K562 (cell line): ENCODE data around the gene TMEM87A. TPM values are rescaled to one million over a fixed set of nuclear protein-coding genes. Genes with fewer than 3 reads are reported as not detected.

Experiments used
- ATAC-seq: fragments of 200-7000 bp; cut with Tn5 transposase; 3 replicates; pipeline ENCODE4 v1.9.1; 2020; ENCODE audit warnings: moderate library complexity
- BruUV-seq: library from RNA; stranded (reverse); fragments of 400-500 nt; replicated peaks from 2 replicates; lab custom pipeline; 2021; lab: Mats Ljungman, UMichigan
- CTCF ChIA-PET: fragments of 300-600 bp; formaldehyde crosslinking; extraction: SDS; loops from one replicate; lab custom pipeline; 2021; ENCODE audit warnings: low intra/inter-chr PET ratio; lab: Yijun Ruan, JAX
- POLR2A ChIA-PET: fragments of 300-600, 350-650 bp; sonication (Branson Sonifier 250); formaldehyde crosslinking; extraction: SDS; loops from one replicate; lab custom pipeline; 2021; ENCODE audit warnings: antibody characterized with exemption, inconsistent platforms; lab: Yijun Ruan, JAX
- DNase-seq, 4 experiments: peaks; one replicate each; pipeline versions ENCODE4 v3.0.0 to v3.0.0-alpha.2; 2011 to 2018; ENCODE audit warnings: low spot score in 3 of 4, mixed read lengths in 3 of 4; ENCODE audit errors: extremely low read depth in 1 of 4
- FAIRE-seq: peaks from 2 replicates; lab custom pipeline; 2011; peaks lifted over from hg19 to GRCh38; lab: Jason Lieb, UNC
- H2AFZ ChIP-seq: 2 replicates; pipeline ENCODE4 v1.6.0; 2011; ENCODE audit warnings: low read depth, low read length, control low read depth, inconsistent platforms
- H3K27ac ChIP-seq: fragments of 200-600 bp; 3 replicates; pipeline ENCODE4 v1.8.0; 2011; ENCODE audit warnings: low read depth, mild to moderate bottlenecking, control low read depth, inconsistent platforms, low read length, moderate library complexity, mixed read lengths; ENCODE audit errors: extremely low read depth
- H3K27me3 ChIP-seq, 2 experiments: fragments of 300-600 bp in 1 of 2; 2 replicates in 1 of 2; 3 replicates in 1 of 2; pipeline versions ENCODE4 v1.6.0 to v1.8.0; 2011; ENCODE audit warnings: inconsistent platforms in 2 of 2, low read length in 2 of 2, mild to moderate bottlenecking in 1 of 2, mixed read lengths in 1 of 2, moderate library complexity in 1 of 2; ENCODE audit not compliant: control insufficient read depth in 2 of 2, insufficient read depth in 2 of 2
- H3K36me3 ChIP-seq: fragments of 300-600 bp; 3 replicates; pipeline ENCODE4 v1.8.0; 2011; ENCODE audit warnings: mild to moderate bottlenecking, low read length, inconsistent platforms; ENCODE audit not compliant: control insufficient read depth, insufficient read depth
- H3K4me1 ChIP-seq, 2 experiments: fragments of 200-600 bp in 1 of 2; replicated peaks in 1 of 2; 2 replicates in 1 of 2; 3 replicates in 1 of 2; pipeline versions ENCODE4 v1.5.1 to v1.8.0; 2011; ENCODE audit warnings: inconsistent platforms in 2 of 2, low read length in 2 of 2, mild to moderate bottlenecking in 1 of 2, mixed read lengths in 1 of 2, moderate library complexity in 1 of 2; ENCODE audit not compliant: control insufficient read depth in 2 of 2, insufficient read depth in 2 of 2
- H3K4me2 ChIP-seq: 2 replicates; pipeline ENCODE4 v1.6.1; 2011; ENCODE audit warnings: low read length, control low read depth, inconsistent platforms, mixed read lengths; ENCODE audit not compliant: insufficient read depth
- H3K4me3 ChIP-seq: fragments of 200-600 bp; sonication (generic), shearing (Covaris generic); 2 replicates; pipeline ENCODE4 v1.5.1; 2016; ENCODE audit warnings: control low read depth, inconsistent platforms
- H3K79me2 ChIP-seq: fragments of 200-600 bp; 3 replicates; pipeline ENCODE4 v1.8.0; 2011; ENCODE audit warnings: low read length, inconsistent platforms; ENCODE audit not compliant: control insufficient read depth, insufficient read depth
- H3K9ac ChIP-seq, 2 experiments: 2 replicates each; pipeline versions ENCODE4 v1.6.0 to v1.6.1; 2011; ENCODE audit warnings: low read depth in 2 of 2, low read length in 2 of 2, control low read depth in 1 of 2, inconsistent platforms in 1 of 2, mild to moderate bottlenecking in 1 of 2, mixed read lengths in 1 of 2; ENCODE audit not compliant: insufficient read depth in 1 of 2
- H3K9me1 ChIP-seq: one replicate; pipeline ENCODE4 v1.6.0; 2011; ENCODE audit warnings: inconsistent platforms, mild to moderate bottlenecking, low read length, moderate library complexity; ENCODE audit not compliant: control insufficient read depth, insufficient read depth
- H3K9me3 ChIP-seq: replicated peaks from 2 replicates; pipeline ENCODE4 v1.5.1; 2011; ENCODE audit warnings: low read depth, low read length, inconsistent platforms; ENCODE audit not compliant: control insufficient read depth, insufficient read depth
- H4K20me1 ChIP-seq: replicated peaks from 2 replicates; pipeline ENCODE4 v1.6.1; 2011; ENCODE audit warnings: low read length, inconsistent platforms, mixed read lengths; ENCODE audit not compliant: control insufficient read depth, insufficient read depth
- DPF2 ChIP-seq: fragments of 450-650 bp; IDR thresholded peaks from 2 replicates; pipeline ENCODE4 v1.6.1; 2016
- ERF ChIP-seq: fragments of 450-650 bp; formaldehyde crosslinking; IDR thresholded peaks from 2 replicates; pipeline ENCODE4 v1.4.0; 2020; ENCODE audit warnings: mild to moderate bottlenecking, mixed read lengths
- ETV5 ChIP-seq: sonication (generic); formaldehyde crosslinking; IDR thresholded peaks from 2 replicates; pipeline ENCODE4 v1.4.0; 2020; ENCODE audit warnings: low read depth, mild to moderate bottlenecking, missing genetic modification reagents
- HCFC1 ChIP-seq: IDR thresholded peaks from 2 replicates; pipeline ENCODE4 v1.6.1; 2012; ENCODE audit warnings: low read depth, low read length, improper control_type of control experiment
- MYC ChIP-seq, 2 experiments: fragments of 250-450 bp in 1 of 2; sonication (Bioruptor Pico) in 1 of 2; IDR thresholded peaks; 2 replicates each; pipeline versions ENCODE4 v1.5.1 to v1.6.1; 2012 to 2021; ENCODE audit warnings: low read depth in 2 of 2, borderline replicate concordance in 1 of 2, improper control_type of control experiment in 1 of 2, low read length in 1 of 2, mild to moderate bottlenecking in 1 of 2, moderate library complexity in 1 of 2
- NR2C2 ChIP-seq, 2 experiments: fragments of 200-800 bp in 1 of 2; sonication (Bioruptor generic) in 1 of 2; sonication (generic) in 1 of 2; formaldehyde crosslinking in 1 of 2; IDR thresholded peaks; 2 replicates each; pipeline versions ENCODE4 v1.6.1 to v1.8.0; 2016 to 2022; ENCODE audit warnings: mild to moderate bottlenecking in 1 of 2, missing compliant biosample characterization in 1 of 2, missing genetic modification characterization in 1 of 2, missing genetic modification reagents in 1 of 2
- POLR2AphosphoS5 ChIP-seq: IDR thresholded peaks from 2 replicates; pipeline ENCODE4 v1.6.1; 2011; ENCODE audit warnings: mild to moderate bottlenecking, low read depth, low read length, moderate library complexity; ENCODE audit not compliant: control insufficient read depth, insufficient read depth
- TARDBP ChIP-seq: fragments of 450-650 bp; IDR thresholded peaks from 2 replicates; pipeline ENCODE4 v1.6.1; 2016
- TRIM24 ChIP-seq, 2 experiments: fragments of 450-650 bp; IDR thresholded peaks; 2 replicates each; pipeline ENCODE4 v1.6.1; 2016
- ZBTB7A ChIP-seq: IDR thresholded peaks from 2 replicates; pipeline ENCODE4 v1.6.1; 2011; ENCODE audit warnings: low read depth, mild to moderate bottlenecking, low read length, moderate library complexity, borderline replicate concordance; ENCODE audit not compliant: control insufficient read depth
- ZNF436 ChIP-seq: fragments of 250-450, 450-650 bp; sonication (Bioruptor Pico); formaldehyde crosslinking; IDR thresholded peaks from 2 replicates; pipeline ENCODE4 v1.7.0; 2020; ENCODE audit warnings: mild to moderate bottlenecking
- ZNF644 ChIP-seq: fragments of 200-800 bp; sonication (Bioruptor generic); IDR thresholded peaks from 2 replicates; pipeline ENCODE4 v1.6.1; 2016; ENCODE audit warnings: low read depth, missing genetic modification characterization, missing compliant biosample characterization
- ZNF707 ChIP-seq: fragments of 250-450 bp; sonication (Bioruptor Pico); conservative IDR thresholded peaks from 2 replicates; pipeline ENCODE4 v1.8.0; 2022; ENCODE audit warnings: inconsistent platforms, mild to moderate bottlenecking, moderate library complexity
- ZNF766 ChIP-seq: fragments of 200-800 bp; sonication (Bioruptor generic); conservative IDR thresholded peaks from 2 replicates; pipeline ENCODE4 v1.6.1; 2016; ENCODE audit warnings: missing genetic modification characterization, missing compliant biosample characterization
- WGBS: fragments of 100-300 bp; shearing (Covaris generic); methylation state at CpG from one replicate; pipeline ENCODE4 v1.1.6; 2016; ENCODE audit warnings: low coverage, mixed read lengths; ENCODE audit not compliant: insufficient coverage; ENCODE audit errors: missing lambda C conversion rate; 5-methylcytosine and 5-hydroxymethylcytosine counted together
- in situ Hi-C: fragments of 300-500 bp; cut with MboI; formaldehyde crosslinking; loops from 4 replicates; pipeline ENCODE4 v1.15.0; 2018; ENCODE audit warnings: inconsistent platforms, mixed read lengths
- intact Hi-C: fragments of 100-400 bp; cut with micrococcal nuclease; formaldehyde crosslinking; loops from 2 replicates; pipeline ENCODE4 v1.14.2; 2022
- polyA plus RNA-seq, 8 experiments: library from polyadenylated mRNA; depleted of rRNA in 4 of 8; stranded (reverse) in 5 of 8; unstranded in 3 of 8; fragments of >200 nt; fragmentation: Nextera tagmentation in 2 of 8; fragmentation: Illumina TruSeq in 1 of 8; extraction: Ambion mirVana in 2 of 8; extraction: Trizol in 1 of 8; gene quantifications; 2 replicates each; pipeline versions ENCODE4 v1.2.1 to v1.2.3, GENCODE V29; 2011 to 2014; ENCODE audit warnings: inconsistent platforms in 1 of 8, missing spikeins in 1 of 8
- total RNA-seq, 7 experiments: library from RNA; depleted of rRNA in 6 of 7; stranded (reverse); fragments of >200 nt in 6 of 7; fragmentation: Illumina TruSeq in 2 of 7; extraction: Trizol in 2 of 7; gene quantifications; 2 replicates each; pipeline versions ENCODE4 v1.2.1 to v1.2.3, GENCODE V29; 2011 to 2021; ENCODE audit warnings: low replicate concordance in 1 of 7
- TF ChIP-seq, protein P1 (sequence below): IDR thresholded peaks from 2 replicates; pipeline ENCODE4 v1.6.1; 2011; ENCODE audit warnings: borderline replicate concordance, low read depth, mild to moderate bottlenecking, moderate library complexity, low read length; ENCODE audit not compliant: insufficient read depth, poor library complexity, severe bottlenecking
- TF ChIP-seq, protein P2 (sequence below): fragments of 450-650 bp; IDR thresholded peaks from 2 replicates; pipeline ENCODE4 v1.6.1; 2014; ENCODE audit warnings: low read depth, mild to moderate bottlenecking, moderate library complexity, borderline replicate concordance

The TMEM87A gene
- total and polyA plus RNA-seq, 9 of the 15 experiments (the other 6 are each of a cell fraction or from before 2014, with no cell fraction given) = 16.6 to 43.3 (median 29.6) TPM

DNA sequence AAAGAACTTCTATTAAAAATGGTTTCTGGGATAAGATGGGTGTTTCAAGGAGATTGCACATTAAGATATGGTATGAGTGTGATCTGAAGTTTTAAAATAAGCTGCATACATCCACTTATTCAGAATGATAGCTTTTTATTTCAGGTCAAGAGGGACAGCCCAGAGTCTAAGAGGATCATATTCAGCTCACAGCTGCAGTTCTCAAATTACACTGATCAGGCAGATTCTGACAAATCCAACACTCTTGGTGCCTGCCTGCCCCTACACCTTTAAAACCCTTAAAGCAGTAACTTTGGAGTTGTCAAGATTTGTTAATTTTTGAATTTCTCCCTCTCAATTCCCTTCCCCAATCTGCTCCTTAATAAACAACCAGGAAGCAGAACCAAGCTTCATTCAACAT lies 9.1 kb upstream of the TMEM87A start (continued):
- TF ChIP-seq ETV5 (CRISPR knock-in tag) (no peak), TARDBP (no peak), HCFC1 (no peak), ZNF436 (no peak), ZNF644 (tag) (no peak), ZBTB7A (no peak), TRIM24 (IDR thresholded peaks at IDR 0.05) (no peak), ZNF707 (no peak)
- TF ChIP-seq, protein P1, sequence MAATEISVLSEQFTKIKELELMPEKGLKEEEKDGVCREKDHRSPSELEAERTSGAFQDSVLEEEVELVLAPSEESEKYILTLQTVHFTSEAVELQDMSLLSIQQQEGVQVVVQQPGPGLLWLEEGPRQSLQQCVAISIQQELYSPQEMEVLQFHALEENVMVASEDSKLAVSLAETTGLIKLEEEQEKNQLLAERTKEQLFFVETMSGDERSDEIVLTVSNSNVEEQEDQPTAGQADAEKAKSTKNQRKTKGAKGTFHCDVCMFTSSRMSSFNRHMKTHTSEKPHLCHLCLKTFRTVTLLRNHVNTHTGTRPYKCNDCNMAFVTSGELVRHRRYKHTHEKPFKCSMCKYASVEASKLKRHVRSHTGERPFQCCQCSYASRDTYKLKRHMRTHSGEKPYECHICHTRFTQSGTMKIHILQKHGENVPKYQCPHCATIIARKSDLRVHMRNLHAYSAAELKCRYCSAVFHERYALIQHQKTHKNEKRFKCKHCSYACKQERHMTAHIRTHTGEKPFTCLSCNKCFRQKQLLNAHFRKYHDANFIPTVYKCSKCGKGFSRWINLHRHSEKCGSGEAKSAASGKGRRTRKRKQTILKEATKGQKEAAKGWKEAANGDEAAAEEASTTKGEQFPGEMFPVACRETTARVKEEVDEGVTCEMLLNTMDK = no peak

DNA sequence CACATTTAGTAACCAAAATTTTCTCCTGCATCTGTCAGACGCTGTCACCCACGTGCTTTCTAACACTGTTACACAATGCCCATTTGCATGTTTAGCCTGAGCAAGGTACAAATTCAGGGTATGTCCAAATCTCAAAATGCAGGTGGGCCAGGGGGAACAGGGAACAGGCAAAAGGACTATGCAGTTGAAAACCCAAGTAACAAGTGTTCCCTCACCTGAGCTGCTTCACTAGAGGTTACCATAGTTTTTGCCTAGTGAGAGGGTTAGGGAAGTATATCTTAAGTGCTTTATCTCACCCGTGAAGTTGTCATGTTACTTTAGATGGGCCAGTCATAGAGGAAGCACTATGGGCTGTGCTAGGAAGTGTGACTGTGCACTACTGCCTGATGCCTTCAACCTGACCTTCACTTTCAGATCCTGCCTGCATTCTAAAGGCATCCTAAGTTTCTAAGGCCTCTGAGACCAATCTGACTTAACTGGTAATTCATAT lies 6.0 kb upstream of the TMEM87A start:
- CTCF ChIA-PET = no interaction called here
- Histone ChIP-seq H3K79me2 (peaks cover 21% of the 10 kb centered on the region), H3K4me3 (no peak overlapping the region), H3K4me2 (peak overlapping the region; percentile 60), H3K9me3 (no peaks in the 10 kb centered on the region), H3K27ac (peak overlapping the region; percentile 74), H3K27me3 (no peaks in the 10 kb centered on the region), H2AFZ (peak overlapping the region; percentile 97), H4K20me1 (no peaks in the 10 kb centered on the region), H3K4me1 (peaks cover 4 to 12% of the 10 kb centered on the region in 2 experiments), H3K36me3 (peaks cover 14% of the 10 kb centered on the region; the same call in 1 of the 3 replicates), H3K9me1 (no peaks in the 10 kb centered on the region), H3K9ac (peak overlapping the region; percentile 36 to 61; a peak in 3 of 4 replicates)
- intact Hi-C loops = no loop called here
- ATAC-seq = peak; percentile 89
- POLR2A ChIA-PET = interaction anchor here (0.7 to 1.1 kb wide), 2 partner anchors 14 to 140 kb away, joined by 3 to 5 read pairs; no protein-coding TSS in a partner anchor
- WGBS = 6% methylated on average over 3 of the region's 3 CpGs
- BruUV-seq = no TSS peak
- in situ Hi-C loops = no loop called here
- DNase-seq = peak in 2 of 4 experiments; percentile 52 to 71
- FAIRE-seq = peak; percentile 85
- TF ChIP-seq, protein P2, sequence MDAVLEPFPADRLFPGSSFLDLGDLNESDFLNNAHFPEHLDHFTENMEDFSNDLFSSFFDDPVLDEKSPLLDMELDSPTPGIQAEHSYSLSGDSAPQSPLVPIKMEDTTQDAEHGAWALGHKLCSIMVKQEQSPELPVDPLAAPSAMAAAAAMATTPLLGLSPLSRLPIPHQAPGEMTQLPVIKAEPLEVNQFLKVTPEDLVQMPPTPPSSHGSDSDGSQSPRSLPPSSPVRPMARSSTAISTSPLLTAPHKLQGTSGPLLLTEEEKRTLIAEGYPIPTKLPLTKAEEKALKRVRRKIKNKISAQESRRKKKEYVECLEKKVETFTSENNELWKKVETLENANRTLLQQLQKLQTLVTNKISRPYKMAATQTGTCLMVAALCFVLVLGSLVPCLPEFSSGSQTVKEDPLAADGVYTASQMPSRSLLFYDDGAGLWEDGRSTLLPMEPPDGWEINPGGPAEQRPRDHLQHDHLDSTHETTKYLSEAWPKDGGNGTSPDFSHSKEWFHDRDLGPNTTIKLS = peak; percentile 20; the same call in 1 of the 2 replicates
- TF ChIP-seq DPF2 (peak; percentile 74; the same call in 1 of the 2 replicates), ZNF766 (no peak; the same call in 1 of the 2 replicates), NR2C2 (CRISPR knock-in tag; IDR thresholded peaks at IDR 0.05) (no peak), NR2C2 (tag; IDR thresholded peaks at IDR 0.05) (peak; percentile 76), POLR2AphosphoS5 (no peak), MYC (IDR thresholded peaks at IDR 0.05; ENCODE audit: low read depth, low read length) (peak; percentile 56), MYC (CRISPR knock-in tag; IDR thresholded peaks at IDR 0.05; ENCODE audit: borderline replicate concordance, low read depth) (no peak), ERF (CRISPR knock-in tag) (no peak)
